ENCODE results near the gene HCN1. TPM values are rescaled to one million over a fixed set of nuclear protein-coding genes. Genes with fewer than 3 reads are reported as not detected.

HCN1 gene
- total RNA-seq, 4 donors from 2014 or later: 0.16 TPM; not detected in 3

- in situ Hi-C loops (cut with MboI; ENCODE audit: low pct_ligation_motif_present in 1 of 4, low pct_unique_long_range_greater_than_20kb in 1 of 4, low sequenced_read_pairs in 3 of 4) (no loop called here), intact Hi-C loops (cut with DNase I; ENCODE audit: low total_unique reads) (no loop called here)
- WGBS, 2 donors (ENCODE audit: low coverage in 1 of 2): 67 to 69% methylated on average over 3 of the region's 3 CpGs
- no peaks in the 10 kb centered on the region for H3K36me3 ChIP-seq
- no peak overlapping the region for H3K4me3 ChIP-seq
- no peak for TF ChIP-seq POLR2A (IDR thresholded peaks at IDR 0.05)
- no peak for TF ChIP-seq POLR2AphosphoS5 (IDR thresholded peaks at IDR 0.05)
- TF ChIP-seq, protein P1, sequence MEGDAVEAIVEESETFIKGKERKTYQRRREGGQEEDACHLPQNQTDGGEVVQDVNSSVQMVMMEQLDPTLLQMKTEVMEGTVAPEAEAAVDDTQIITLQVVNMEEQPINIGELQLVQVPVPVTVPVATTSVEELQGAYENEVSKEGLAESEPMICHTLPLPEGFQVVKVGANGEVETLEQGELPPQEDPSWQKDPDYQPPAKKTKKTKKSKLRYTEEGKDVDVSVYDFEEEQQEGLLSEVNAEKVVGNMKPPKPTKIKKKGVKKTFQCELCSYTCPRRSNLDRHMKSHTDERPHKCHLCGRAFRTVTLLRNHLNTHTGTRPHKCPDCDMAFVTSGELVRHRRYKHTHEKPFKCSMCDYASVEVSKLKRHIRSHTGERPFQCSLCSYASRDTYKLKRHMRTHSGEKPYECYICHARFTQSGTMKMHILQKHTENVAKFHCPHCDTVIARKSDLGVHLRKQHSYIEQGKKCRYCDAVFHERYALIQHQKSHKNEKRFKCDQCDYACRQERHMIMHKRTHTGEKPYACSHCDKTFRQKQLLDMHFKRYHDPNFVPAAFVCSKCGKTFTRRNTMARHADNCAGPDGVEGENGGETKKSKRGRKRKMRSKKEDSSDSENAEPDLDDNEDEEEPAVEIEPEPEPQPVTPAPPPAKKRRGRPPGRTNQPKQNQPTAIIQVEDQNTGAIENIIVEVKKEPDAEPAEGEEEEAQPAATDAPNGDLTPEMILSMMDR (IDR thresholded peaks at IDR 0.05): no peak
- H3K27me3 ChIP-seq: peaks cover 66% of the 10 kb centered on the region
- DNase-seq: no peak
- H3K9me3 ChIP-seq: no peaks in the 10 kb centered on the region
- H3K27ac ChIP-seq: no peak overlapping the region
- peaks cover 0 to 12% (median 9%) of the 10 kb centered on the region in 4 donors for H3K4me1 ChIP-seq
Observed at GRCh38 chr5:45692481-45692880, 3.7 kb downstream of the HCN1 start.

GRCh38 chr5:45691656-45692055, 4.5 kb downstream of the HCN1 start:
- intact Hi-C loops (cut with DNase I; ENCODE audit: low total_unique reads): no loop called here
- 71 to 76% methylated on average over 4 of the region's 4 CpGs for WGBS, 2 donors (ENCODE audit: low coverage in 1 of 2)
- Histone ChIP-seq H3K9me3 (no peaks in the 10 kb centered on the region), H3K36me3 (no peaks in the 10 kb centered on the region), H3K27me3 (peaks cover 58% of the 10 kb centered on the region), H3K27ac (no peak overlapping the region), H3K4me3 (no peak overlapping the region), H3K4me1 (peaks cover 0 to 12% (median 9%) of the 10 kb centered on the region in 4 donors)
- in situ Hi-C loops (cut with MboI; ENCODE audit: low pct_ligation_motif_present in 1 of 4, low pct_unique_long_range_greater_than_20kb in 1 of 4, low sequenced_read_pairs in 3 of 4): no loop called here
- no peak for DNase-seq
- TF ChIP-seq EP300 (IDR thresholded peaks at IDR 0.05; ENCODE audit: low read depth): no peak
- no peak for TF ChIP-seq POLR2A (IDR thresholded peaks at IDR 0.05)
- no peak for TF ChIP-seq POLR2AphosphoS5 (IDR thresholded peaks at IDR 0.05)
- TF ChIP-seq, protein P1 (IDR thresholded peaks at IDR 0.05): no peak

DNA sequence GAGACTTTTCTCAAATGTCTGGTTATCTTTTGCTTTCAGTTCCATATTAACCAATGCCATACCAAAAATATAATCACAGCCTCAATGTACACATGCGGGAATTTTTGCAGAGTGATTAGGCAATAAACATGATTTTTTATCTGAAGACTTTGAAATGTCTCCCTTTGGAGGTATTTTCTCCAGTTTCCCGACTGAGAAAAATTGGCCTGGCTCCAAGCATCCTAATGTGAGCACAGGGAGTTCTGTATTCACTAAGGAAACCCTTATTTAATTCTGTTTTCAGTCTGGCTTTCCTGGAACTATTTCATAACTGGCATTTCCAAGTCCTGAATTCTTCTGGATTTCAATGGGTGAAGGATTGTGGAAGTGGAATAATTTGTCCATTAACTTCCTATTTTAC, 8.5 kb downstream of the HCN1 start:
- no peaks in the 10 kb centered on the region for H3K36me3 ChIP-seq
- TF ChIP-seq, protein P1 (IDR thresholded peaks at IDR 0.05): no peak
- TF ChIP-seq POLR2A (IDR thresholded peaks at IDR 0.05) (no peak), EP300 (IDR thresholded peaks at IDR 0.05; ENCODE audit: low read depth) (no peak)
- DNase-seq: no peak
- intact Hi-C loops (cut with DNase I; ENCODE audit: low total_unique reads): no loop called here
- 31 to 36% methylated on average over 2 of the region's 2 CpGs for WGBS, 2 donors (ENCODE audit: low coverage in 1 of 2)
- H3K27me3 ChIP-seq: peaks cover 22% of the 10 kb centered on the region
- no peak overlapping the region for H3K27ac ChIP-seq
- H3K9me3 ChIP-seq: no peaks in the 10 kb centered on the region
- H3K4me1 ChIP-seq: no peaks in the 10 kb centered on the region
- in situ Hi-C loops (cut with MboI; ENCODE audit: low pct_ligation_motif_present in 1 of 4, low pct_unique_long_range_greater_than_20kb in 1 of 4, low sequenced_read_pairs in 3 of 4): no loop called here
- H3K4me3 ChIP-seq: no peak overlapping the region

GRCh38 chr5:45686620-45687019, 9.6 kb downstream of the HCN1 start:
- 74 to 87% methylated on average over 2 of the region's 2 CpGs for WGBS, 2 donors (ENCODE audit: low coverage in 1 of 2)
- TF ChIP-seq, protein P1 (IDR thresholded peaks at IDR 0.05): no peak
- no peak for TF ChIP-seq POLR2AphosphoS5 (IDR thresholded peaks at IDR 0.05)
- no peak for TF ChIP-seq POLR2A (IDR thresholded peaks at IDR 0.05)
- TF ChIP-seq EP300 (IDR thresholded peaks at IDR 0.05; ENCODE audit: low read depth): no peak
- intact Hi-C loops (cut with DNase I; ENCODE audit: low total_unique reads): no loop called here
- no peaks in the 10 kb centered on the region for H3K36me3 ChIP-seq
- no peak overlapping the region for H3K4me3 ChIP-seq
- no peaks in the 10 kb centered on the region for H3K9me3 ChIP-seq
- no peak overlapping the region for H3K27ac ChIP-seq
- H3K4me1 ChIP-seq: no peaks in the 10 kb centered on the region
- peaks cover 12% of the 10 kb centered on the region for H3K27me3 ChIP-seq
- in situ Hi-C loops (cut with MboI; ENCODE audit: low pct_ligation_motif_present in 1 of 4, low pct_unique_long_range_greater_than_20kb in 1 of 4, low sequenced_read_pairs in 3 of 4): no loop called here
- DNase-seq: no peak

Measured in transverse colon (tissue), 4 donors.